Measurements from ENCODE around the gene KDM4B. TPM values are rescaled to one million over a fixed set of nuclear protein-coding genes. Genes with fewer than 3 reads are reported as not detected.

Gene KDM4B
- total and polyA plus RNA-seq, 9 of the 15 experiments (the other 6 are each of a cell fraction or from before 2014, with no cell fraction given), result 0.21 to 29.9 (median 7.3) TPM

- no peak for TF ChIP-seq RCOR1 (IDR thresholded peaks at IDR 0.05; ENCODE audit: borderline replicate concordance in 1 of 2, low read depth in 2 of 2, low read length in 2 of 2)
- TF ChIP-seq BACH1 (tag; IDR thresholded peaks at IDR 0.05), result no peak
- no peak for TF ChIP-seq NCOA2 (IDR thresholded peaks at IDR 0.05; ENCODE audit: partially characterized antibody in 2 of 2)
- TF ChIP-seq HDAC1 (IDR thresholded peaks at IDR 0.05), result no peak
- TF ChIP-seq MBD1 (CRISPR knock-in tag; IDR thresholded peaks at IDR 0.05), result no peak
- TF ChIP-seq, protein P1, sequence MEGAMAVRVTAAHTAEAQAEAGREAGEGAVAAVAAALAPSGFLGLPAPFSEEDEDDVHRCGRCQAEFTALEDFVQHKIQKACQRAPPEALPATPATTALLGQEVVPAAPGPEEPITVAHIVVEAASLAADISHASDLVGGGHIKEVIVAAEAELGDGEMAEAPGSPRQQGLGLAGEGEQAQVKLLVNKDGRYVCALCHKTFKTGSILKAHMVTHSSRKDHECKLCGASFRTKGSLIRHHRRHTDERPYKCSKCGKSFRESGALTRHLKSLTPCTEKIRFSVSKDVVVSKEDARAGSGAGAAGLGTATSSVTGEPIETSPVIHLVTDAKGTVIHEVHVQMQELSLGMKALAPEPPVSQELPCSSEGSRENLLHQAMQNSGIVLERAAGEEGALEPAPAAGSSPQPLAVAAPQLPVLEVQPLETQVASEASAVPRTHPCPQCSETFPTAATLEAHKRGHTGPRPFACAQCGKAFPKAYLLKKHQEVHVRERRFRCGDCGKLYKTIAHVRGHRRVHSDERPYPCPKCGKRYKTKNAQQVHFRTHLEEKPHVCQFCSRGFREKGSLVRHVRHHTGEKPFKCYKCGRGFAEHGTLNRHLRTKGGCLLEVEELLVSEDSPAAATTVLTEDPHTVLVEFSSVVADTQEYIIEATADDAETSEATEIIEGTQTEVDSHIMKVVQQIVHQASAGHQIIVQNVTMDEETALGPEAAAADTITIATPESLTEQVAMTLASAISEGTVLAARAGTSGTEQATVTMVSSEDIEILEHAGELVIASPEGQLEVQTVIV (CRISPR knock-in tag; IDR thresholded peaks at IDR 0.05; ENCODE audit: borderline replicate concordance), result no peak
- no peak for TF ChIP-seq KDM1A (IDR thresholded peaks at IDR 0.05)
- no peak for TF ChIP-seq ZMIZ1 (IDR thresholded peaks at IDR 0.05; ENCODE audit: low read depth in 2 of 2, low read length in 2 of 2)
- TF ChIP-seq ARID2 (IDR thresholded peaks at IDR 0.05), result no peak
- TF ChIP-seq DEAF1 (CRISPR knock-in tag; IDR thresholded peaks at IDR 0.05), result no peak
- TF ChIP-seq, protein P2, sequence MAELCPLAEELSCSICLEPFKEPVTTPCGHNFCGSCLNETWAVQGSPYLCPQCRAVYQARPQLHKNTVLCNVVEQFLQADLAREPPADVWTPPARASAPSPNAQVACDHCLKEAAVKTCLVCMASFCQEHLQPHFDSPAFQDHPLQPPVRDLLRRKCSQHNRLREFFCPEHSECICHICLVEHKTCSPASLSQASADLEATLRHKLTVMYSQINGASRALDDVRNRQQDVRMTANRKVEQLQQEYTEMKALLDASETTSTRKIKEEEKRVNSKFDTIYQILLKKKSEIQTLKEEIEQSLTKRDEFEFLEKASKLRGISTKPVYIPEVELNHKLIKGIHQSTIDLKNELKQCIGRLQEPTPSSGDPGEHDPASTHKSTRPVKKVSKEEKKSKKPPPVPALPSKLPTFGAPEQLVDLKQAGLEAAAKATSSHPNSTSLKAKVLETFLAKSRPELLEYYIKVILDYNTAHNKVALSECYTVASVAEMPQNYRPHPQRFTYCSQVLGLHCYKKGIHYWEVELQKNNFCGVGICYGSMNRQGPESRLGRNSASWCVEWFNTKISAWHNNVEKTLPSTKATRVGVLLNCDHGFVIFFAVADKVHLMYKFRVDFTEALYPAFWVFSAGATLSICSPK (IDR thresholded peaks at IDR 0.05; ENCODE audit: borderline replicate concordance), result no peak
These were observed 53.4 kb downstream of the KDM4B start (continued) for GRCh38 chr19:5022066-5022860.
